ENCODE measurements around the gene HDHD5. TPM values are rescaled to one million over a fixed set of nuclear protein-coding genes. Genes with fewer than 3 reads are reported as not detected.

The HDHD5 gene
- total RNA-seq, 3 donors from 2014 or later (not counting 1 experiment from before 2014, with no cell fraction given) = 12.0 to 16.5 (median 13.5) TPM

GRCh38 chr22:17192186-17192585 is 33.1 kb upstream of the HDHD5 start:
- Mint-ChIP-seq H3K36me3 (no peaks in the 10 kb centered on the region), H3K27ac (peak overlapping the region in 1 of 2 donors; percentile 71), H3K27me3 (ENCODE audit: low read depth in 2 of 2) (no peaks in the 10 kb centered on the region), H3K9me3 (no peaks in the 10 kb centered on the region), H3K4me1 (peaks cover 10 to 15% of the 10 kb centered on the region in 2 donors), H3K4me3 (no peak overlapping the region)
- Histone ChIP-seq H3K27ac (ENCODE audit: low read length) (no peak overlapping the region), H3K9me3 (ENCODE audit: control insufficient read depth, insufficient read depth, low read length) (no peaks in the 10 kb centered on the region), H3K36me3 (ENCODE audit: control insufficient read depth, insufficient read depth, low read length) (peaks cover 38% of the 10 kb centered on the region), H3K27me3 (ENCODE audit: control insufficient read depth, insufficient read depth, low read length) (no peaks in the 10 kb centered on the region), H3K4me3 (ENCODE audit: low read length) (no peak overlapping the region), H3K4me1 (ENCODE audit: control insufficient read depth, insufficient read depth, low read length) (no peaks in the 10 kb centered on the region)
- no peak for TF ChIP-seq CTCF (IDR thresholded peaks at IDR 0.05)
- ATAC-seq (no peak), DNase-seq (no peak)
- WGBS (ENCODE audit: insufficient coverage) = 100% methylated on average over 3 of the region's 5 CpGs
- intact Hi-C loops (cut with micrococcal nuclease) = no loop called here

GRCh38 chr22:17191163-17191784 is 32.2 kb upstream of the HDHD5 start:
- Mint-ChIP-seq H3K4me3 (no peak overlapping the region), H3K4me1 (peaks cover 10 to 15% of the 10 kb centered on the region in 2 donors), H3K27me3 (ENCODE audit: low read depth in 2 of 2) (no peaks in the 10 kb centered on the region), H3K9me3 (no peaks in the 10 kb centered on the region), H3K27ac (no peak overlapping the region), H3K36me3 (no peaks in the 10 kb centered on the region)
- no peak for ATAC-seq
- Histone ChIP-seq H3K27ac (ENCODE audit: low read length) (no peak overlapping the region), H3K27me3 (ENCODE audit: control insufficient read depth, insufficient read depth, low read length) (no peaks in the 10 kb centered on the region), H3K9me3 (ENCODE audit: control insufficient read depth, insufficient read depth, low read length) (no peaks in the 10 kb centered on the region), H3K4me3 (ENCODE audit: low read length) (no peak overlapping the region), H3K4me1 (ENCODE audit: control insufficient read depth, insufficient read depth, low read length) (no peaks in the 10 kb centered on the region), H3K36me3 (ENCODE audit: control insufficient read depth, insufficient read depth, low read length) (peaks cover 37% of the 10 kb centered on the region)
- DNase-seq = no peak
- no peak for TF ChIP-seq CTCF (IDR thresholded peaks at IDR 0.05)
- intact Hi-C loops (cut with micrococcal nuclease) = no loop called here
- WGBS (ENCODE audit: insufficient coverage) = 93% methylated on average over 12 of the region's 12 CpGs

GRCh38 chr22:17190702-17191101 is 31.6 kb upstream of the HDHD5 start:
- no peak overlapping the region for H3K27ac Mint-ChIP-seq
- H3K4me1 Mint-ChIP-seq = peaks cover 10 to 15% of the 10 kb centered on the region in 2 donors

More at GRCh38 chr22:17190702-17191101, 31.6 kb upstream of the HDHD5 start:
- no peaks in the 10 kb centered on the region for H3K9me3 ChIP-seq (ENCODE audit: control insufficient read depth, insufficient read depth, low read length)
- 97% methylated on average over 10 of the region's 10 CpGs for WGBS (ENCODE audit: insufficient coverage)
- Mint-ChIP-seq H3K9me3 (no peaks in the 10 kb centered on the region), H3K27me3 (ENCODE audit: low read depth in 2 of 2) (no peaks in the 10 kb centered on the region), H3K4me3 (no peak overlapping the region), H3K36me3 (no peaks in the 10 kb centered on the region)
- no peak for ATAC-seq
- no peak for DNase-seq
- intact Hi-C loops (cut with micrococcal nuclease) = no loop called here
- H3K4me3 ChIP-seq (ENCODE audit: low read length) = no peak overlapping the region
- no peaks in the 10 kb centered on the region for H3K4me1 ChIP-seq (ENCODE audit: control insufficient read depth, insufficient read depth, low read length)
- H3K27me3 ChIP-seq (ENCODE audit: control insufficient read depth, insufficient read depth, low read length) = no peaks in the 10 kb centered on the region
- peaks cover 42% of the 10 kb centered on the region for H3K36me3 ChIP-seq (ENCODE audit: control insufficient read depth, insufficient read depth, low read length)
- TF ChIP-seq CTCF (IDR thresholded peaks at IDR 0.05) = no peak
- H3K27ac ChIP-seq (ENCODE audit: low read length) = no peak overlapping the region

Data from natural killer cell (primary cell).